KMS-11 (cell line): ENCODE data around the gene PHLDA2.

ENCODE experiments used
- H2AFZ ChIP-seq: fragments of 200-600 bp; sonication (generic); 2 replicates; pipeline ENCODE4 v1.6.1; 2016; ENCODE audit warnings: antibody characterized with exemption, mixed run types, low read depth
- H3K27ac ChIP-seq: fragments of 200-600 bp; sonication (generic); 2 replicates; pipeline ENCODE4 v1.6.1; 2016; ENCODE audit warnings: mild to moderate bottlenecking, mixed run types
- H3K27me3 ChIP-seq: fragments of 200-600 bp; sonication (generic); 2 replicates; pipeline ENCODE4 v1.6.1; 2017; ENCODE audit warnings: mild to moderate bottlenecking, low read depth, mixed run types, moderate library complexity; ENCODE audit not compliant: insufficient read depth
- H3K36me3 ChIP-seq: fragments of 200-600 bp; sonication (generic); 2 replicates; pipeline ENCODE4 v1.6.1; 2017; ENCODE audit warnings: mild to moderate bottlenecking, mixed run types; ENCODE audit not compliant: insufficient read depth
- H3K4me1 ChIP-seq: fragments of 200-600 bp; sonication (generic); 2 replicates; pipeline ENCODE4 v1.6.1; 2016; ENCODE audit warnings: mild to moderate bottlenecking, low read depth, mixed run types; ENCODE audit not compliant: poor library complexity, severe bottlenecking
- H3K4me2 ChIP-seq: fragments of 200-600 bp; sonication (generic); 2 replicates; pipeline ENCODE4 v1.7.0; 2016; ENCODE audit warnings: mild to moderate bottlenecking, mixed run types
- H3K4me3 ChIP-seq: fragments of 200-600 bp; sonication (generic); IDR thresholded peaks from 2 replicates; pipeline ENCODE4 v1.6.1; 2017; ENCODE audit warnings: low read depth, low read length, mixed read lengths; ENCODE audit not compliant: insufficient read depth
- H3K79me2 ChIP-seq: fragments of 200-600 bp; sonication (generic); 2 replicates; pipeline ENCODE4 v1.6.1; 2016; ENCODE audit warnings: low read depth, mixed run types; ENCODE audit not compliant: insufficient read depth
- H3K9ac ChIP-seq: fragments of 200-600 bp; sonication (generic); 2 replicates; pipeline ENCODE4 v1.6.1; 2016; ENCODE audit warnings: mild to moderate bottlenecking, mixed run types
- H4K20me1 ChIP-seq: fragments of 200-600 bp; sonication (generic); 2 replicates; pipeline ENCODE4 v1.6.1; 2016; ENCODE audit warnings: mild to moderate bottlenecking, mixed run types; ENCODE audit not compliant: insufficient read depth
- TF ChIP-seq, protein P1 (sequence below): fragments of 200-600 bp; sonication (generic); conservative IDR thresholded peaks from 2 replicates; pipeline ENCODE4 v1.6.1; 2017; ENCODE audit warnings: low read depth, mild to moderate bottlenecking, antibody characterized with exemption, low read length, moderate library complexity, mixed read lengths

PHLDA2 gene

DNA sequence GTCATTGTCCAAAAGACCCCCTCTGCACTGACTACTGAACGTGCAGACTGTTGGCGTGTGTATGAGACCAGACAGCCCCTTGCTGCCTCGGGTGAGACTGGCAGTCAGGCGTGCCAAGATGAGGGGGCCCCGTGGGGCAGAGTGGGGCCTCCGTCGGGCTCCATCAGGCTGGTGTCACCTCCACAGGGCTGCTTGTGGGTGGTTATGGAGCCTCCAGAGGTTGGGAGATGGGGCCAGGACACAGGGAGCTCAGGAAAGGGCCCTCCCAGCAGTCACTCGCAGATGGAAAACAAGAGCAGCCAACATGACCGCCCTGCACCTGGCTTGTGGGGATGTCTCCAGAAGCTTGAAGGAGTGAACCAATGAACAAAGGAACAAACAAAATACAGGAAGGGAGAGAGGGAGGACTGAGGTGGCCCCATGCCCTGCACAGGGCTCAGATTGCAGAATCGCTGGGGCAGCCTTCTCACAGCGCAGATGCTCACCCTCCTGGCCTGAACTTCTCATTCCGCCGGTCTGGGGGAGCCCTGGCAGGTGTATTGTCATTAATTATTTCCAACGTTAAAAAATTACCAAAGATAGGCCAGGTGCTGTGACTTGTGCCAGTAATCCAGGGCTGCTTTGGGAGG is 5.5 kb upstream of the PHLDA2 start:
- no peaks in the 10 kb centered on the region for H3K79me2 ChIP-seq
- no peaks in the 10 kb centered on the region for H4K20me1 ChIP-seq
- H3K9ac ChIP-seq = no peak overlapping the region
- no peak overlapping the region for H2AFZ ChIP-seq
- H3K27me3 ChIP-seq = no peaks in the 10 kb centered on the region
- TF ChIP-seq, protein P1, sequence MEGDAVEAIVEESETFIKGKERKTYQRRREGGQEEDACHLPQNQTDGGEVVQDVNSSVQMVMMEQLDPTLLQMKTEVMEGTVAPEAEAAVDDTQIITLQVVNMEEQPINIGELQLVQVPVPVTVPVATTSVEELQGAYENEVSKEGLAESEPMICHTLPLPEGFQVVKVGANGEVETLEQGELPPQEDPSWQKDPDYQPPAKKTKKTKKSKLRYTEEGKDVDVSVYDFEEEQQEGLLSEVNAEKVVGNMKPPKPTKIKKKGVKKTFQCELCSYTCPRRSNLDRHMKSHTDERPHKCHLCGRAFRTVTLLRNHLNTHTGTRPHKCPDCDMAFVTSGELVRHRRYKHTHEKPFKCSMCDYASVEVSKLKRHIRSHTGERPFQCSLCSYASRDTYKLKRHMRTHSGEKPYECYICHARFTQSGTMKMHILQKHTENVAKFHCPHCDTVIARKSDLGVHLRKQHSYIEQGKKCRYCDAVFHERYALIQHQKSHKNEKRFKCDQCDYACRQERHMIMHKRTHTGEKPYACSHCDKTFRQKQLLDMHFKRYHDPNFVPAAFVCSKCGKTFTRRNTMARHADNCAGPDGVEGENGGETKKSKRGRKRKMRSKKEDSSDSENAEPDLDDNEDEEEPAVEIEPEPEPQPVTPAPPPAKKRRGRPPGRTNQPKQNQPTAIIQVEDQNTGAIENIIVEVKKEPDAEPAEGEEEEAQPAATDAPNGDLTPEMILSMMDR = no peak
- H3K4me3 ChIP-seq = no peak overlapping the region
- H3K36me3 ChIP-seq = no peaks in the 10 kb centered on the region
- no peak overlapping the region for H3K4me2 ChIP-seq
- H3K27ac ChIP-seq = no peak overlapping the region
- H3K4me1 ChIP-seq = peaks cover 20% of the 10 kb centered on the region

DNA sequence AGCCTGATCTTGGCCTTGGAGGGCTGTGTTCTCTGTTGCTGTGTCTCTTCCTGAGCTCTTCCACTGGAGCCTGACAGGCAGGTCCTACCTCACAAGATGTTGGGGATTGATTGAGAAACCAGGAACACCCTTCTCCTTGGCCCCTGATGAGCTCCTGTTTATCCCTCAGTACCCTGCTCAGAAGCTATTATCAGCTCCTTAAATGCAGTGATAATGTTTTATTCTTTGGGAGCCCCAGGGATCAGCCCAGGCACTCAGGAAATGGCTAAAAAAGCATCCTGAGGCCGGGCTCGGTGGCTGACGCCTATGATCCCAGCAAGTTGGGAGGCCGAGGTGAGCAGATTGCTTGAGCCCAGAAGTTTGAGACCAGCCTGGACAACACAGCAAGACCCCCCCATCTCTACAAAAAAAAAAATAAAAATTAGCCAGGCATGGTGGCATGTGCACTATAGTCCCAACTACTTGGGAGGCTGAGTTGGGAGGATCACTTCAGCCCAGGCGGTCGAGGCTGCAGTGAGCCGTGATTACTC is 4.9 kb upstream of the PHLDA2 start:
- no peak overlapping the region for H3K4me3 ChIP-seq
- H3K4me1 ChIP-seq = peaks cover 22% of the 10 kb centered on the region
- no peak overlapping the region for H3K4me2 ChIP-seq
- no peak overlapping the region for H3K9ac ChIP-seq
- H4K20me1 ChIP-seq = no peaks in the 10 kb centered on the region
- H2AFZ ChIP-seq = no peak overlapping the region
- H3K27ac ChIP-seq = no peak overlapping the region
- no peaks in the 10 kb centered on the region for H3K79me2 ChIP-seq
- no peaks in the 10 kb centered on the region for H3K36me3 ChIP-seq
- H3K27me3 ChIP-seq = peaks cover under 1% of the 10 kb centered on the region; the same call in 1 of the 2 replicates
- TF ChIP-seq, protein P1 = no peak

DNA sequence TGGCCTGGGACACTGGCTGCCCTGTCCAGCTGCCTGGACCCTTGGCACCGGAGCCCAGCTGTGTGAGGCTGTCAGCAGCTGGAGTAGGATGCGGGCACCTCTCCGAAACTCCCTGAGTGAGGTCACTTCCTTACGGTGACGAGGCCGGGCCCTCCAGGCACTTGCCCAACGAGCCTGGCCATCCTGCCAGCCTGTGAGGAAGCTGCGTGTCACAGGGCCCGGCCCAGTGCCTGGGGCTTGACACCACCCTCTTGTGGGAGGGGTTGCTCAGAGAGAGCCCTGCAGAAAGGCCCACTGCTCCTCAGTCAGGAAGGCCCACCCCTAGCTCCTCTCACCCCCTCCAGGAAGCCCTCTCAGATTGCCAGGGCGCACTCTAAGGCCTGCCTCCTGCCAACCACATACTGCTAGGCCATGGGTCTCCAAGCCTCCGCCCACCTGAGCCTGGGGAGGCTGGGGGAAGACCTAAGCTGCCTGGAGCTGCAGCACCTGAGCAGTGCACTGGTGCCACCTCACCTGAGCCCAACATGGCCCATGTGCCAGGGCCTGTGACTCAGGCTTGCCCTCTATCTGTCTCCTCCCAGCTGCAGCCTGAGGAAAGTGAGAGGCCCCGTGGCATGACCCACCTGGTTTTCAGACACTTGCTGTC is 4.3 kb upstream of the PHLDA2 start:
- Histone ChIP-seq H3K4me3 (no peak overlapping the region), H3K4me1 (peaks cover 22% of the 10 kb centered on the region), H3K27ac (no peak overlapping the region), H2AFZ (no peak overlapping the region), H3K36me3 (no peaks in the 10 kb centered on the region), H4K20me1 (no peaks in the 10 kb centered on the region), H3K79me2 (no peaks in the 10 kb centered on the region), H3K9ac (no peak overlapping the region), H3K4me2 (no peak overlapping the region; the same call in 1 of the 2 replicates), H3K27me3 (peaks cover 6% of the 10 kb centered on the region)
- TF ChIP-seq, protein P1 = no peak

DNA sequence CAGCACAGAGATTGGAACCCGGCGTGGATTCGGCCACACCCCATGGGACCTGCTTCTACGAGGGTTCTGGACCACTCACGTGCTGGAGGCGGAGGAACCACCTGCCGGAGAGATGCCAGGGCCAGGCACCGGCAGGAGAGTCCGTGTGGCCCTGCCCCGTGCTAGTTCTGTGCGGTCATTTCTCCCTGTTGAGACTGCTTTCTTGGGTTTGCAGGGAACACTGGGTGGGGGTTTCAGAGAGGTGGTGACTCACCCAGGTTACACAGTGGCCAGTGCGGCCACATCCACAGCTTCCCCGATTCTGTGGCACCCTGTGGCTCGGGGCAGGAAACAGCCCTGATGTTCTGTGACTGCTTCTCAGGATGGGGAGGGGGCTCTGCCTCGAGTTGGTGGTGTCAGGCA is 3.6 kb upstream of the PHLDA2 start:
- Histone ChIP-seq H3K27ac (no peak overlapping the region), H3K4me2 (no peak overlapping the region), H4K20me1 (no peaks in the 10 kb centered on the region), H3K79me2 (no peaks in the 10 kb centered on the region), H3K9ac (no peak overlapping the region), H3K36me3 (no peaks in the 10 kb centered on the region), H3K4me1 (peaks cover 22% of the 10 kb centered on the region), H3K4me3 (no peak overlapping the region), H3K27me3 (peaks cover 12% of the 10 kb centered on the region), H2AFZ (no peak overlapping the region)
- TF ChIP-seq, protein P1 = no peak
